Measurements from ENCODE around the gene TMEM259. TPM values are rescaled to one million over a fixed set of nuclear protein-coding genes. Genes with fewer than 3 reads are reported as not detected.
A peak's percentile ranks its signal among the peaks of the same experiment; 100 is the strongest.

The TMEM259 gene
- total and polyA plus RNA-seq, 2 of the 13 experiments (the other 11 are each of a cell fraction or from before 2014, with no cell fraction given) = 64.7 to 164 TPM

DNA sequence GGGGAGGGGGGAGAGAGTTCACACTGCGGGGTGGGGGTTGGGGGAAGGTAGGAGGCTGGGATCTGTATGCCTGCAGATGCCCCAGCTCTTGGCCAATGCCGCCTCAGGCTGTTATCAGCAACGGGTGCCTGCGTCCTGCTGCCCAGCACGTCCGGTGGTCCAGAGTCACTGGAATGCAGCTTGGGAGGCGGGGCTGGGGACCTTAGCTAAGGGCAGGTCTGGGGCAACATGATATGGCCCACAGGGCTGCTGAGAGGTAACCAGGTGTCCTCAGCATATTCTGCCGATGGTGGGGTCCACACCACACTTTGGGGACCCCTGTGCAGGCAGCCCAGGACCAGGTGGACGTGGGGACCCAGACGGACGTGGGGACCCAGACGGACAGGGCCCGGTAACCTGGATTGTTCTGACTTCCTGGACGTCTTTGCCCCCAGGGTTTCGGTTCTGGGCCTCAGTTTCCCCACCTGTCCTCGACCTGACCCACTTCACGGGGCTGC, 45.4 kb upstream of the TMEM259 start (continued):
- TF ChIP-seq YEATS2 (CRISPR knock-in tag; IDR thresholded peaks at IDR 0.05; ENCODE audit: borderline replicate concordance) (no peak), DRAP1 (CRISPR knock-in tag; IDR thresholded peaks at IDR 0.05) (peak; percentile 75), POLR2AphosphoS2 (IDR thresholded peaks at IDR 0.05; ENCODE audit: low read depth, low read length) (no peak), TCF12 (IDR thresholded peaks at IDR 0.05) (no peak), TCF12 (CRISPR knock-in tag; IDR thresholded peaks at IDR 0.05) (no peak), ZNF772 (CRISPR knock-in tag; IDR thresholded peaks at IDR 0.05) (no peak), ZNF160 (CRISPR knock-in tag; IDR thresholded peaks at IDR 0.05) (no peak), ZNF720 (CRISPR knock-in tag; IDR thresholded peaks at IDR 0.05) (no peak), AKAP8 (CRISPR knock-in tag; IDR thresholded peaks at IDR 0.05) (no peak; the same call in 1 of the 2 replicates), ZNF597 (CRISPR knock-in tag; IDR thresholded peaks at IDR 0.05) (0 out of 2 replicates have a peak, but pooled peaks have one; percentile 41), SIN3B (IDR thresholded peaks at IDR 0.05; ENCODE audit: low read length) (no peak), HES4 (CRISPR knock-in tag; IDR thresholded peaks at IDR 0.05; ENCODE audit: borderline replicate concordance) (no peak), ZFP82 (CRISPR knock-in tag; IDR thresholded peaks at IDR 0.05; ENCODE audit: borderline replicate concordance) (no peak), ZKSCAN8 (CRISPR knock-in tag; IDR thresholded peaks at IDR 0.05; ENCODE audit: borderline replicate concordance) (no peak), REPIN1 (CRISPR knock-in tag; IDR thresholded peaks at IDR 0.05; ENCODE audit: borderline replicate concordance, low read depth) (no peak), AHR (CRISPR knock-in tag; IDR thresholded peaks at IDR 0.05) (no peak), SMAD1 (CRISPR knock-in tag; IDR thresholded peaks at IDR 0.05; ENCODE audit: borderline replicate concordance, low read depth) (no peak)
- TF ChIP-seq, protein P1, sequence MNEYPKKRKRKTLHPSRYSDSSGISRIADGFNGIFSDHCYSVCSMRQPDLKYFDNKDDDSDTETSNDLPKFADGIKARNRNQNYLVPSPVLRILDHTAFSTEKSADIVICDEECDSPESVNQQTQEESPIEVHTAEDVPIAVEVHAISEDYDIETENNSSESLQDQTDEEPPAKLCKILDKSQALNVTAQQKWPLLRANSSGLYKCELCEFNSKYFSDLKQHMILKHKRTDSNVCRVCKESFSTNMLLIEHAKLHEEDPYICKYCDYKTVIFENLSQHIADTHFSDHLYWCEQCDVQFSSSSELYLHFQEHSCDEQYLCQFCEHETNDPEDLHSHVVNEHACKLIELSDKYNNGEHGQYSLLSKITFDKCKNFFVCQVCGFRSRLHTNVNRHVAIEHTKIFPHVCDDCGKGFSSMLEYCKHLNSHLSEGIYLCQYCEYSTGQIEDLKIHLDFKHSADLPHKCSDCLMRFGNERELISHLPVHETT (CRISPR knock-in tag; conservative IDR thresholded peaks at IDR 0.05) = no peak
- TF ChIP-seq, protein P2, sequence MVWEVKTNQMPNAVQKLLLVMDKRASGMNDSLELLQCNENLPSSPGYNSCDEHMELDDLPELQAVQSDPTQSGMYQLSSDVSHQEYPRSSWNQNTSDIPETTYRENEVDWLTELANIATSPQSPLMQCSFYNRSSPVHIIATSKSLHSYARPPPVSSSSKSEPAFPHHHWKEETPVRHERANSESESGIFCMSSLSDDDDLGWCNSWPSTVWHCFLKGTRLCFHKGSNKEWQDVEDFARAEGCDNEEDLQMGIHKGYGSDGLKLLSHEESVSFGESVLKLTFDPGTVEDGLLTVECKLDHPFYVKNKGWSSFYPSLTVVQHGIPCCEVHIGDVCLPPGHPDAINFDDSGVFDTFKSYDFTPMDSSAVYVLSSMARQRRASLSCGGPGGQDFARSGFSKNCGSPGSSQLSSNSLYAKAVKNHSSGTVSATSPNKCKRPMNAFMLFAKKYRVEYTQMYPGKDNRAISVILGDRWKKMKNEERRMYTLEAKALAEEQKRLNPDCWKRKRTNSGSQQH (CRISPR knock-in tag; IDR thresholded peaks at IDR 0.05; ENCODE audit: low read depth) = no peak
- TF ChIP-seq, protein P3, sequence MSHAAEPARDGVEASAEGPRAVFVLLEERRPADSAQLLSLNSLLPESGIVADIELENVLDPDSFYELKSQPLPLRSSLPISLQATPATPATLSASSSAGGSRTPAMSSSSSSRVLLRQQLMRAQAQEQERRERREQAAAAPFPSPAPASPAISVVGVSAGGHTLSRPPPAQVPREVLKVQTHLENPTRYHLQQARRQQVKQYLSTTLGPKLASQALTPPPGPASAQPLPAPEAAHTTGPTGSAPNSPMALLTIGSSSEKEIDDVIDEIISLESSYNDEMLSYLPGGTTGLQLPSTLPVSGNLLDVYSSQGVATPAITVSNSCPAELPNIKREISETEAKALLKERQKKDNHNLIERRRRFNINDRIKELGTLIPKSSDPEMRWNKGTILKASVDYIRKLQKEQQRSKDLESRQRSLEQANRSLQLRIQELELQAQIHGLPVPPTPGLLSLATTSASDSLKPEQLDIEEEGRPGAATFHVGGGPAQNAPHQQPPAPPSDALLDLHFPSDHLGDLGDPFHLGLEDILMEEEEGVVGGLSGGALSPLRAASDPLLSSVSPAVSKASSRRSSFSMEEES (CRISPR knock-in tag; IDR thresholded peaks at IDR 0.05) = no peak
- TF ChIP-seq, protein P4, sequence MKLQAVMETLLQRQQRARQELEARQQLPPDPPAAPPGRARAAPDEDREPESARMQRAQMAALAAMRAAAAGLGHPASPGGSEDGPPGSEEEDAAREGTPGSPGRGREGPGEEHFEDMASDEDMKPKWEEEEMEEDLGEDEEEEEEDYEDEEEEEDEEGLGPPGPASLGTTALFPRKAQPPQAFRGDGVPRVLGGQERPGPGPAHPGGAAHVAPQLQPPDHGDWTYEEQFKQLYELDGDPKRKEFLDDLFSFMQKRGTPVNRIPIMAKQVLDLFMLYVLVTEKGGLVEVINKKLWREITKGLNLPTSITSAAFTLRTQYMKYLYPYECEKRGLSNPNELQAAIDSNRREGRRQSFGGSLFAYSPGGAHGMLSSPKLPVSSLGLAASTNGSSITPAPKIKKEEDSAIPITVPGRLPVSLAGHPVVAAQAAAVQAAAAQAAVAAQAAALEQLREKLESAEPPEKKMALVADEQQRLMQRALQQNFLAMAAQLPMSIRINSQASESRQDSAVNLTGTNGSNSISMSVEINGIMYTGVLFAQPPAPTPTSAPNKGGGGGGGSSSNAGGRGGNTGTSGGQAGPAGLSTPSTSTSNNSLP (IDR thresholded peaks at IDR 0.05; ENCODE audit: low read depth, low read length) = no peak
- TF ChIP-seq, protein P5, sequence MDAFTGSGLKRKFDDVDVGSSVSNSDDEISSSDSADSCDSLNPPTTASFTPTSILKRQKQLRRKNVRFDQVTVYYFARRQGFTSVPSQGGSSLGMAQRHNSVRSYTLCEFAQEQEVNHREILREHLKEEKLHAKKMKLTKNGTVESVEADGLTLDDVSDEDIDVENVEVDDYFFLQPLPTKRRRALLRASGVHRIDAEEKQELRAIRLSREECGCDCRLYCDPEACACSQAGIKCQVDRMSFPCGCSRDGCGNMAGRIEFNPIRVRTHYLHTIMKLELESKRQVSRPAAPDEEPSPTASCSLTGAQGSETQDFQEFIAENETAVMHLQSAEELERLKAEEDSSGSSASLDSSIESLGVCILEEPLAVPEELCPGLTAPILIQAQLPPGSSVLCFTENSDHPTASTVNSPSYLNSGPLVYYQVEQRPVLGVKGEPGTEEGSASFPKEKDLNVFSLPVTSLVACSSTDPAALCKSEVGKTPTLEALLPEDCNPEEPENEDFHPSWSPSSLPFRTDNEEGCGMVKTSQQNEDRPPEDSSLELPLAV (CRISPR knock-in tag; conservative IDR thresholded peaks at IDR 0.05; ENCODE audit: low read depth) = no peak

Measured in HepG2 (cell line).